ENCODE data around the gene JARID2. TPM values are rescaled to one million over a fixed set of nuclear protein-coding genes. Genes with fewer than 3 reads are reported as not detected.
A peak's percentile ranks its signal among the peaks of the same experiment; 100 is the strongest.

Gene JARID2
- polyA plus RNA-seq (ENCODE audit: insufficient read length in 3 of 3), result 10 to 100 TPM; 29.0 to 36.4 (median 30.9) TPM
- long read RNA-seq, donor 1, full-length matches to known transcripts, result 1 of 1 reads
- long read RNA-seq, donor 1, partial matches to known transcripts, result 0 of 1 reads
- long read RNA-seq, donor 1, other reads (novel, unspliced or antisense), result 0 of 1 reads
- long read RNA-seq, donor 2, partial matches to known transcripts, result 24 of 24 reads
- long read RNA-seq, donor 2, other reads (novel, unspliced or antisense), result 0 of 24 reads
- long read RNA-seq, donor 3, full-length matches to known transcripts, result 3 of 16 reads
- long read RNA-seq, donor 3, partial matches to known transcripts, result 13 of 16 reads
- long read RNA-seq, donor 3, other reads (novel, unspliced or antisense), result 0 of 16 reads
- long read RNA-seq, donor 4, full-length matches to known transcripts, result 4 of 19 reads
- long read RNA-seq, donor 4, partial matches to known transcripts, result 15 of 19 reads
- long read RNA-seq, donor 4, other reads (novel, unspliced or antisense), result 0 of 19 reads
- long read RNA-seq, donor 5, result 0 reads
- long read RNA-seq, donor 6, full-length matches to known transcripts, result 1 of 10 reads
- long read RNA-seq, donor 6, partial matches to known transcripts, result 9 of 10 reads
- long read RNA-seq, donor 6, other reads (novel, unspliced or antisense), result 0 of 10 reads
- long read RNA-seq, donor 7, partial matches to known transcripts, result 11 of 11 reads
- long read RNA-seq, donor 7, other reads (novel, unspliced or antisense), result 0 of 11 reads
- long read RNA-seq, donor 8, result 0 reads
- long read RNA-seq, donor 9, partial matches to known transcripts, result 7 of 7 reads
- long read RNA-seq, donor 9, other reads (novel, unspliced or antisense), result 0 of 7 reads
- long read RNA-seq, donor 10, partial matches to known transcripts, result 7 of 7 reads
- long read RNA-seq, donor 10, other reads (novel, unspliced or antisense), result 0 of 7 reads
- long read RNA-seq, donor 11, full-length matches to known transcripts, result 1 of 6 reads
- long read RNA-seq, donor 11, partial matches to known transcripts, result 5 of 6 reads
- long read RNA-seq, donor 11, other reads (novel, unspliced or antisense), result 0 of 6 reads
- long read RNA-seq, donor 12, partial matches to known transcripts, result 5 of 5 reads
- long read RNA-seq, donor 12, other reads (novel, unspliced or antisense), result 0 of 5 reads
- long read RNA-seq, donor 13, result 0 reads
- long read RNA-seq, donor 14, result 0 reads
- long read RNA-seq, donor 15, full-length matches to known transcripts, result 1 of 1 reads
- long read RNA-seq, donor 15, partial matches to known transcripts, result 0 of 1 reads
- long read RNA-seq, donor 15, other reads (novel, unspliced or antisense), result 0 of 1 reads
- long read RNA-seq, donor 16, full-length matches to known transcripts, result 4 of 66 reads
- long read RNA-seq, donor 16, partial matches to known transcripts, result 62 of 66 reads
- long read RNA-seq, donor 16, other reads (novel, unspliced or antisense), result 0 of 66 reads

GRCh38 chr6:15245361-15246216 lies at the start of gene JARID2:
TSS of gene JARID2 (plus strand) at chr6:15246069. CDS start at chr6:15246540, 471 bp downstream.
- DNase-seq (ENCODE audit: extremely low read depth in 1 of 11, low read depth in 9 of 11, low spot score in 4 of 11), result peak; percentile 95 to 98 (median 97)

GRCh38 chr6:15200087-15200486 lies 45.8 kb upstream of the JARID2 start:
- DNase-seq (ENCODE audit: extremely low read depth in 1 of 11, low read depth in 9 of 11, low spot score in 4 of 11), result no peak

GRCh38 chr6:15205321-15205720 lies 40.5 kb upstream of the JARID2 start:
- no peak for DNase-seq (ENCODE audit: extremely low read depth in 1 of 11, low read depth in 9 of 11, low spot score in 4 of 11)

GRCh38 chr6:15206887-15207286 lies 39.0 kb upstream of the JARID2 start:
- DNase-seq (ENCODE audit: extremely low read depth in 1 of 11, low read depth in 9 of 11, low spot score in 4 of 11), result no peak

- DNase-seq (ENCODE audit: extremely low read depth in 1 of 11, low read depth in 9 of 11, low spot score in 4 of 11), result no peak
These were observed 37.9 kb upstream of the JARID2 start for GRCh38 chr6:15207923-15208322.

- no peak for DNase-seq (ENCODE audit: extremely low read depth in 1 of 11, low read depth in 9 of 11, low spot score in 4 of 11)
These were observed 31.9 kb upstream of the JARID2 start for GRCh38 chr6:15213838-15214400.

- DNase-seq (ENCODE audit: extremely low read depth in 1 of 11, low read depth in 9 of 11, low spot score in 4 of 11), result no peak
These were observed 27.5 kb upstream of the JARID2 start for GRCh38 chr6:15218401-15218800.

- DNase-seq (ENCODE audit: extremely low read depth in 1 of 11, low read depth in 9 of 11, low spot score in 4 of 11), result no peak
These were observed 25.8 kb upstream of the JARID2 start for GRCh38 chr6:15220062-15220461.

- no peak for DNase-seq (ENCODE audit: extremely low read depth in 1 of 11, low read depth in 9 of 11, low spot score in 4 of 11)
These were observed 18.0 kb upstream of the JARID2 start for GRCh38 chr6:15227827-15228318.

GRCh38 chr6:15230827-15231226 lies 15.0 kb upstream of the JARID2 start:
- no peak for DNase-seq (ENCODE audit: extremely low read depth in 1 of 11, low read depth in 9 of 11, low spot score in 4 of 11)

- no peak for DNase-seq (ENCODE audit: extremely low read depth in 1 of 11, low read depth in 9 of 11, low spot score in 4 of 11)
These were observed 12.9 kb upstream of the JARID2 start for GRCh38 chr6:15232836-15233510.

- DNase-seq (ENCODE audit: extremely low read depth in 1 of 11, low read depth in 9 of 11, low spot score in 4 of 11), result no peak
These were observed 11.7 kb upstream of the JARID2 start for GRCh38 chr6:15234068-15234758.

- DNase-seq (ENCODE audit: extremely low read depth in 1 of 11, low read depth in 9 of 11, low spot score in 4 of 11), result no peak
These were observed 6.1 kb upstream of the JARID2 start for GRCh38 chr6:15239616-15240364.

- DNase-seq (ENCODE audit: extremely low read depth in 1 of 11, low read depth in 9 of 11, low spot score in 4 of 11), result no peak
These were observed 3.4 kb upstream of the JARID2 start for GRCh38 chr6:15242503-15242902.

GRCh38 chr6:15242937-15243614 lies 2.8 kb upstream of the JARID2 start:
- DNase-seq (ENCODE audit: extremely low read depth in 1 of 11, low read depth in 9 of 11, low spot score in 4 of 11), result no peak
